ENCODE results near the gene SRC.

The SRC gene

DNA sequence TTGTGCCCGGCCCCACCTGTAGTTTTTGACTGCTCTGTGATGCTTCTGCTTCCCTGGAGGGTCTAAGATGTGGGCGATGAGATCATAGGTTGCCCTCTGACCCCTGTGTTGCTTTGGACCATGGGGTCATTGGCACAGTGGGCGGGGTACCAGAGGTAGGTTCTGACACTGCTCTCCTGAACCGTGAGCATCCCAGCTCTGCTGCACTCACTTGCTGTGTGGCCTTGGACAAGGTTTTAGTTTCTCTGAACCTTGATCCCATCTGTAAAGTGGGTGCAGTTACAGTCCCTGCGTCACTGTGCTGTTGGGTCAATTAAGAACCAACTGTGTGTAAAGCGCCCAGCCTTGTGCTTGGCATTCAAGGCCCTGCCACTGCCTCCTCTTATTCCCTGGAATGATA, 30.9 kb downstream of the SRC start:
- no peak overlapping the region for H3K4me3 ChIP-seq (ENCODE audit: low read depth, low read length)
- no peak for DNase-seq (ENCODE audit: low read depth, low spot score)
- in situ Hi-C loops (cut with HindIII; ENCODE audit: low sequenced_read_pairs), result no loop called here
- TF ChIP-seq, protein P1, sequence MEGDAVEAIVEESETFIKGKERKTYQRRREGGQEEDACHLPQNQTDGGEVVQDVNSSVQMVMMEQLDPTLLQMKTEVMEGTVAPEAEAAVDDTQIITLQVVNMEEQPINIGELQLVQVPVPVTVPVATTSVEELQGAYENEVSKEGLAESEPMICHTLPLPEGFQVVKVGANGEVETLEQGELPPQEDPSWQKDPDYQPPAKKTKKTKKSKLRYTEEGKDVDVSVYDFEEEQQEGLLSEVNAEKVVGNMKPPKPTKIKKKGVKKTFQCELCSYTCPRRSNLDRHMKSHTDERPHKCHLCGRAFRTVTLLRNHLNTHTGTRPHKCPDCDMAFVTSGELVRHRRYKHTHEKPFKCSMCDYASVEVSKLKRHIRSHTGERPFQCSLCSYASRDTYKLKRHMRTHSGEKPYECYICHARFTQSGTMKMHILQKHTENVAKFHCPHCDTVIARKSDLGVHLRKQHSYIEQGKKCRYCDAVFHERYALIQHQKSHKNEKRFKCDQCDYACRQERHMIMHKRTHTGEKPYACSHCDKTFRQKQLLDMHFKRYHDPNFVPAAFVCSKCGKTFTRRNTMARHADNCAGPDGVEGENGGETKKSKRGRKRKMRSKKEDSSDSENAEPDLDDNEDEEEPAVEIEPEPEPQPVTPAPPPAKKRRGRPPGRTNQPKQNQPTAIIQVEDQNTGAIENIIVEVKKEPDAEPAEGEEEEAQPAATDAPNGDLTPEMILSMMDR (IDR thresholded peaks at IDR 0.05; ENCODE audit: low read depth, low read length), result no peak

DNA sequence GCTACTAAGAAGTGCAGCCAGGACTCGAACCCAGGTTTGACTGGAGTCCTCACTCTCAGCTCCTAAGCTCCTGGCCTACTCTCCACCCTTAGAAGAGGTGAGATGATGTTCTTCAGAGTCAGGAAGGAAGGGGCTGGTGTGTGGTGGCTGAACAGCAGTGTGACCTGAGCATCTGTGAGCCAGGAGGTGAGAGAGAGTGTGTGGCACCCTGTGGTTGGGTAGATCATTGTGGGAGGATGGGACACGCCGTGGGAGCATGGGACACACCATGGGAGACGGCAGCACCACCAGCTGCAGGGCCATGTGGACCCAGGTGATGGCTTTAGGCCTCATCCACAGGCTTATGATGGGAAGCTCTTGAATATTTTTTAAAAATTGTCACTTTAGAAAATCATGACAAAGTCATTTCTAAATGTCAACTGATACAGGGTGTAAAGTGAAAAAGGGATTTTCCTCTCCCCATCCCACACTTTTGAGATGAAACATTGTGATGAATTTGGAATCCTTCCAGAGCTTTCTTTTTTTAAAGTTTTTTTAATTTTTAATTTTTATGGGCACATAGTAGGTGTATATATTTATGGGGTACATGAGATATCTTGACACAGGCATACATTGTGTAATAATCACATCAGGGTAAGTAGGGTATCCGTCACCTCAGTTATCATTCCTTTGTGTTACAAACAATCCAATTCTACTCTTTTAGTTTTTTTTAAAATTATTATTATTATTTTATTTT, 31.6 kb downstream of the SRC start:
- no peak for DNase-seq (ENCODE audit: low read depth, low spot score)
- TF ChIP-seq, protein P1 (IDR thresholded peaks at IDR 0.05; ENCODE audit: low read depth, low read length), result no peak
- H3K4me3 ChIP-seq (ENCODE audit: low read depth, low read length), result no peak overlapping the region
- in situ Hi-C loops (cut with HindIII; ENCODE audit: low sequenced_read_pairs), result no loop called here

DNA sequence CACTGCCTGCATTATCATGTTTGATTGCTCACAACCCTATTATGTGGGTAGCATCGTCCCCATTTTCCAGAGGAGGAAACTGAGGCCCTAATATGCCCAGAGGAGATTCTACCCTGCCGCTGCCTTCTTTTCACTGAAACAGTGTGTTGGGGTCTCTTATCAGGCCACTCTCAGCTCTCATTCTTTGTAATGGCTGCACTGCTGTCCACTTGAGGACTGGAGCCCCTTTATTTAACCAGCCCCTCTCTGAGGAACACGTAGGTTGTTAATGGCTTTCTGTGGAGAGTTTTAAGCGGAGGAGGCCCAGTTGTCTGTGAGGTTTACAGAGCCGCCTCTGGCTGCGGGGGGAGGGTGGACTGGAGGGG, 32.5 kb downstream of the SRC start:
- H3K4me3 ChIP-seq (ENCODE audit: low read depth, low read length), result no peak overlapping the region
- in situ Hi-C loops (cut with HindIII; ENCODE audit: low sequenced_read_pairs), result no loop called here
- DNase-seq (ENCODE audit: low read depth, low spot score), result no peak
- TF ChIP-seq, protein P1 (IDR thresholded peaks at IDR 0.05; ENCODE audit: low read depth, low read length), result no peak

DNA sequence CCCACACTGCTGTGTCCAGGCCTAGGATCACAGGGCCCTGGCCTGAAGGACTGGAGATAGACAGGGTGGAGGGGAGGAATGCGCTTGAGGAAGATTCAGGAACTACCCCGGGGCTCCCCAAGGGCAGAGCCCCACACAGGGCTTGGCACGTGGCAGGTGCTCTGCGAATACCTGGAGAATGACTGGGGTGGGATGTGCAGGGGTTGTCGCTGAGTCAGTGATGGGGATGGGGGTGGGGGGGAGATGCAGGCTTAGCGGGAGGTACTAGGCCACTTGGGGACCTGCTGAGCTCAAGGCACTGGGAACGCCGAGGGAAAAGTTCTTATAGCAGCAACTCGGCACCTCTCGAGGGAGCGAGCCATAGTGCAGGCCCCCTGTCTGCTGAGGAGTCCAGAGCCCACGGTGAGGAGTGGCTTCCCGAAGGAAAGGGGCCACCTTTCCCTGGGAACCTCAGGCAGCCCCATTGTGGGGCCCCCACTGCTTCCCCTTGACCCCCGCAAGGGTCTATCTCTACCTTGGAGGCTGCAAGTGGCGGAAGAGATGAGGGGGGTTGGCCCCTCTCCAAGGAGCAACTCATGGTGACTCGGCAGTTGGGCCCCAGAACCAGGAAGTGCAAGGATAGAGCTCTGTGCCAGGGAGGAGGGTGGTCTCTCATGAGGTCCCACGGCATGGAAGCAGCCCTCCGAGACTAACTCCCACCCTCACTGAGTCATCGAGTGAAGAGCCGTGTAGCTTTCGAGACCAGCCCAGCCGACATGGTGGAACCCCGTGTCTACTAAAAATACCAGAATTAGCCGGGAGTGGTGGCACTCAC, 33.1 kb downstream of the SRC start:
- H3K4me3 ChIP-seq (ENCODE audit: low read depth, low read length), result no peak overlapping the region
- in situ Hi-C loops (cut with HindIII; ENCODE audit: low sequenced_read_pairs), result no loop called here
- TF ChIP-seq, protein P1 (IDR thresholded peaks at IDR 0.05; ENCODE audit: low read depth, low read length), result no peak
- DNase-seq (ENCODE audit: low read depth, low spot score), result peak; percentile 38

DNA sequence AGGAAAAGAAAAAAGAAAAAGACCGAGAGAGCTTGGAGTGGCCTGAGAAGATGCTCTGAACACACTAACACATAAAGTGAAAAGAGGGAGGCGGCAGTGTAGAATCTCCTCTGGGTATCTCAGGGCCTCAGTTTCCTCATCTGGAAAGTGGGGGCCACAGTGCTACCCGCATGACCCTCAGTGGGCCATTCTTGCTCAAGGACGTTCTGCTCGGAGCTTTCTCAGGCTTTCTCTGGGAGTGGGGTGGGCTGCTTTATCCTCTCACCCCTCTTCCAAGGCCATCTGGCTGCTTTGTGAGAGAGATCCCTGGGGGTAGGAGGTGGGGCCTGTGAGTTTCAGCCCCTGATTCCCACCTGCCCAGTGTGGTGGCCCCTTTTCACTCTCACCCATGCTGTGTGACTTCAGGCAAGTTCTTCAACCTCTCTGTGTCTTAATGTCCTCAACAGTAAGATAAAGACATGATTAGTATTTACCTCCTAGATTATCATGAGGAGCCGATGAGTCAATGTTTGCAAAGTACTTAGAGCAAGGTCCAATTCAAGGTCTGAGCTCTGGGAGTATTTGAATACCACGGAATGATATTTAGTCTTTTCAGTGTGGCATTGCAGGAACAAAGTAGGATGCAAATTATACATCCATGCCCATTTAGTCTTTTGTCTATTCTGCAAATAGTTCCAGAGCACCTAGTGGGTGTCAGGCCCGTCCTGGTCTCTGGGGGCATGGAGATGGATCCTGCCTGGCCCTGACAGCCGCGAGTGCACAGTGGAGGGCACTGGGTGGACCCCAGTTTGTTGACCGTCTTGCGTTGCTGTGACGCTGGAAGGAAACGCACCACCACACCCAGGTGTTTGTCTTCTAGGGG, 34.3 kb downstream of the SRC start:
- H3K4me3 ChIP-seq (ENCODE audit: low read depth, low read length), result no peak overlapping the region
- in situ Hi-C loops (cut with HindIII; ENCODE audit: low sequenced_read_pairs), result no loop called here
- DNase-seq (ENCODE audit: low read depth, low spot score), result peak; percentile 31
- TF ChIP-seq, protein P1 (IDR thresholded peaks at IDR 0.05; ENCODE audit: low read depth, low read length), result no peak

DNA sequence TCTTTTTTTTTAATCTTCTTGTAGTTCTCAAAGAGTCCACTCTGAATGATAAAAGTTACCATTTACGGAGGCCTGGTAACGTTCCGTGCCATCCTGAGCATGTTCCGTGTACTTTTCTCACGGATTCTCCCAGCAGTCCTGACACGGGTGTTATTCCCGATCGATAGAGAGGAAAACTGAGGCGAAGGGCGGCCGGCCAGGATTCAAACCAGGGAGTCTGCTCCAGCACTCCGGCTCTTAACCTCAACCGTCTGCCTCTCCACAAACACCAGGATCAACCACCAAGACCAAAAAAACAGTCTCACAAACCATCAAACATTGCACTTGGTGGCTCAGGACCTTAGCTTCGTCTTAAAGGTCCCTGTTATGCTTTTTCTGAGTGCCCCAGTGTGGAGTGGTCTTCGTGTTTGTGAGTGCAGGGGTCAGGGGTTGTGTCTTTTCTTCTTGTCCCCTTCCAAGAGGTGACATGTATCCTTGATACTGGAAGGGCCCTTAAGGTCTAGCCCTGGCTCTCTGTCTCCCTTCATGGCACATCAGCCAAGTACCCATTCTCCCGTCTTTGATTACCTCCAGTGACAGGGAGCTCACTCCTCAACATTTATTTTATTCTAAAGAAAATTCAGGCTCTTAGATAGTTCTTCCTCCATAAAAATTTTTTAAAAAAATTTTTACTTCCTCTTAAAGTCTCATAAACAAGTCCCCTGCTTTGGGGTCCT, 35.1 kb downstream of the SRC start:
- TF ChIP-seq, protein P1 (IDR thresholded peaks at IDR 0.05; ENCODE audit: low read depth, low read length), result no peak
- no peak overlapping the region for H3K4me3 ChIP-seq (ENCODE audit: low read depth, low read length)
- in situ Hi-C loops (cut with HindIII; ENCODE audit: low sequenced_read_pairs), result no loop called here
- no peak for DNase-seq (ENCODE audit: low read depth, low spot score)
